DOHH2 (cell line): ENCODE measurements around the gene RTRAF.

Experiments
- H3F3A ChIP-seq: fragments of 200-600 bp; sonication (generic), shearing (Covaris generic); 2 replicates; pipeline ENCODE4 v1.6.0; 2016; ENCODE audit warnings: antibody characterized with exemption, mild to moderate bottlenecking; ENCODE audit not compliant: control insufficient read depth, insufficient read depth
- H3K27ac ChIP-seq: fragments of 200-600 bp; sonication (generic); 2 replicates; pipeline ENCODE4 v1.5.1; 2014; ENCODE audit warnings: low read depth, mild to moderate bottlenecking, low read length, moderate library complexity
- H3K27me3 ChIP-seq: fragments of 200-600 bp; sonication (generic); 2 replicates; pipeline ENCODE4 v1.6.1; 2014; ENCODE audit warnings: mild to moderate bottlenecking, low read length, mixed read lengths; ENCODE audit not compliant: control insufficient read depth
- H3K36me3 ChIP-seq: fragments of 200-600 bp; sonication (generic); 2 replicates; pipeline ENCODE4 v1.6.1; 2014; ENCODE audit warnings: mild to moderate bottlenecking, low read length, moderate library complexity, mixed read lengths; ENCODE audit not compliant: control insufficient read depth
- H3K4me1 ChIP-seq: fragments of 200-600 bp; sonication (generic); 2 replicates; pipeline ENCODE4 v1.6.1; 2014; ENCODE audit warnings: mild to moderate bottlenecking, low read length, mixed read lengths; ENCODE audit not compliant: control insufficient read depth
- H3K4me2 ChIP-seq: fragments of 200-600 bp; sonication (generic); 2 replicates; pipeline ENCODE4 v1.6.0; 2014; ENCODE audit warnings: mild to moderate bottlenecking, low read length, moderate library complexity
- H3K4me3 ChIP-seq: fragments of 200-600 bp; sonication (generic); 2 replicates; pipeline ENCODE4 v1.5.1; 2014; ENCODE audit warnings: mild to moderate bottlenecking, low read length, mixed read lengths
- H3K79me2 ChIP-seq: fragments of 200-600 bp; sonication (generic); 2 replicates; pipeline ENCODE4 v1.6.1; 2014; ENCODE audit warnings: mild to moderate bottlenecking, low read length, mixed read lengths; ENCODE audit not compliant: control insufficient read depth
- H3K9me2 ChIP-seq: fragments of 200-600 bp; sonication (generic); replicated peaks from 2 replicates; pipeline ENCODE4 v1.6.1; 2014; ENCODE audit warnings: mild to moderate bottlenecking, low read length, mixed read lengths; ENCODE audit not compliant: control insufficient read depth
- H3K9me3 ChIP-seq: fragments of 200-600 bp; sonication (generic); 2 replicates; pipeline ENCODE4 v1.6.1; 2014; ENCODE audit warnings: antibody characterized with exemption, low read length, mixed read lengths; ENCODE audit not compliant: control insufficient read depth, insufficient read depth
- H4K20me1 ChIP-seq: fragments of 200-600 bp; sonication (generic); 2 replicates; pipeline ENCODE4 v1.6.0; 2014; ENCODE audit warnings: low read depth, mild to moderate bottlenecking, antibody characterized with exemption, low read length, moderate library complexity; ENCODE audit not compliant: control insufficient read depth, insufficient read depth
- CTCF ChIP-seq: fragments of 200-600 bp; sonication (generic); IDR thresholded peaks from one replicate; pipeline ENCODE4 v1.5.1; 2014; ENCODE audit warnings: antibody characterized with exemption, mild to moderate bottlenecking, low read depth, low read length; ENCODE audit not compliant: poor library complexity, severe bottlenecking
- EZH2phosphoT487 ChIP-seq: fragments of 200-600 bp; sonication (generic); IDR thresholded peaks from 2 replicates; pipeline ENCODE4 v1.6.1; 2017; ENCODE audit warnings: borderline replicate concordance, mild to moderate bottlenecking, antibody characterized with exemption, low read length, moderate library complexity, mixed read lengths

Gene RTRAF

GRCh38 chr14:51998348-51998747, 9.0 kb downstream of the RTRAF start:
- Histone ChIP-seq H3K79me2 (peaks cover 42% of the 10 kb centered on the region), H3K9me3 (no peaks in the 10 kb centered on the region), H3K4me2 (no peak overlapping the region), H3K4me3 (no peak overlapping the region), H4K20me1 (no peaks in the 10 kb centered on the region), H3K4me1 (peaks cover 5% of the 10 kb centered on the region), H3K27me3 (no peaks in the 10 kb centered on the region), H3K36me3 (peaks cover 94% of the 10 kb centered on the region), H3K27ac (no peak overlapping the region), H3F3A (no peaks in the 10 kb centered on the region), H3K9me2 (no peaks in the 10 kb centered on the region)
- no peak for TF ChIP-seq CTCF
- TF ChIP-seq EZH2phosphoT487, result no peak

GRCh38 chr14:51999084-51999483, 9.7 kb downstream of the RTRAF start:
- Histone ChIP-seq H3K36me3 (peaks cover 94% of the 10 kb centered on the region), H3K4me1 (no peaks in the 10 kb centered on the region)

GRCh38 chr14:52000019-52000582, 10.8 kb downstream of the RTRAF start:
- no peak overlapping the region for H3K27ac ChIP-seq
- H3K79me2 ChIP-seq, result peaks cover 24% of the 10 kb centered on the region
- no peaks in the 10 kb centered on the region for H4K20me1 ChIP-seq
- H3K4me3 ChIP-seq, result no peak overlapping the region
- H3K36me3 ChIP-seq, result peaks cover 94% of the 10 kb centered on the region
- H3F3A ChIP-seq, result no peaks in the 10 kb centered on the region
- no peaks in the 10 kb centered on the region for H3K9me2 ChIP-seq
- H3K9me3 ChIP-seq, result no peaks in the 10 kb centered on the region
- no peaks in the 10 kb centered on the region for H3K4me1 ChIP-seq
- H3K4me2 ChIP-seq, result no peak overlapping the region
- TF ChIP-seq CTCF, result no peak
- no peak for TF ChIP-seq EZH2phosphoT487
- no peaks in the 10 kb centered on the region for H3K27me3 ChIP-seq

More at GRCh38 chr14:51999084-51999483, 9.7 kb downstream of the RTRAF start:
- Histone ChIP-seq H3K9me2 (no peaks in the 10 kb centered on the region), H3K4me2 (no peak overlapping the region), H3K27me3 (no peaks in the 10 kb centered on the region), H3F3A (no peaks in the 10 kb centered on the region), H3K4me3 (no peak overlapping the region), H4K20me1 (no peaks in the 10 kb centered on the region), H3K9me3 (no peaks in the 10 kb centered on the region), H3K79me2 (peaks cover 34% of the 10 kb centered on the region), H3K27ac (no peak overlapping the region)
- TF ChIP-seq EZH2phosphoT487 (no peak), CTCF (no peak)
